HG03457 (cell line): ENCODE data around the gene CFAP77.

ENCODE experiments used
- ATAC-seq: cut with Tn5 transposase; IDR thresholded peaks from one replicate; pipeline ENCODE4 v1.9.1; 2021; ENCODE audit warnings: moderate number of reproducible peaks; ENCODE audit not compliant: unreplicated experiment

Gene CFAP77

GRCh38 chr9:132447902-132448301 lies 37.9 kb downstream of the CFAP77 start:
- no peak for ATAC-seq

- ATAC-seq, result no peak
Measured at GRCh38 chr9:132451276-132451675, 41.3 kb downstream of the CFAP77 start.

- ATAC-seq, result no peak
Measured at GRCh38 chr9:132456241-132456640, 46.2 kb downstream of the CFAP77 start.

- ATAC-seq, result no peak
Measured at GRCh38 chr9:132457504-132458236, 47.7 kb downstream of the CFAP77 start.

- no peak for ATAC-seq
Measured at GRCh38 chr9:132458432-132458831, 48.4 kb downstream of the CFAP77 start.

GRCh38 chr9:132459661-132460060 lies 49.6 kb downstream of the CFAP77 start:
- ATAC-seq, result no peak

- no peak for ATAC-seq
Measured at GRCh38 chr9:132460240-132460639, 50.2 kb downstream of the CFAP77 start.

GRCh38 chr9:132461281-132461896 lies 51.4 kb downstream of the CFAP77 start:
- ATAC-seq, result no peak

- ATAC-seq, result no peak
Measured at GRCh38 chr9:132461971-132462370, 52.0 kb downstream of the CFAP77 start.

- ATAC-seq, result no peak
Measured at GRCh38 chr9:132464547-132464946, 54.5 kb downstream of the CFAP77 start.

- ATAC-seq, result no peak
Measured at GRCh38 chr9:132465131-132465635, 55.2 kb downstream of the CFAP77 start.

- no peak for ATAC-seq
Measured at GRCh38 chr9:132472199-132472598, 62.2 kb downstream of the CFAP77 start.

- ATAC-seq, result no peak
Measured at GRCh38 chr9:132472599-132472998, 62.6 kb downstream of the CFAP77 start.

- ATAC-seq, result no peak
Measured at GRCh38 chr9:132474253-132474652, 64.2 kb downstream of the CFAP77 start.

GRCh38 chr9:132478353-132479050 lies 68.5 kb downstream of the CFAP77 start:
- ATAC-seq, result no peak

- ATAC-seq, result no peak
Measured at GRCh38 chr9:132479733-132480132, 69.7 kb downstream of the CFAP77 start.

GRCh38 chr9:132481053-132481849 lies 71.2 kb downstream of the CFAP77 start:
- no peak for ATAC-seq

GRCh38 chr9:132482196-132482813 lies 72.3 kb downstream of the CFAP77 start:
- no peak for ATAC-seq

GRCh38 chr9:132485393-132485792 lies 75.4 kb downstream of the CFAP77 start:
- no peak for ATAC-seq

GRCh38 chr9:132486706-132487350 lies 76.8 kb downstream of the CFAP77 start:
- no peak for ATAC-seq
